GM18909 (cell line): ENCODE data around the gene TMPRSS11F.

Experiments used
- ATAC-seq: cut with Tn5 transposase; IDR thresholded peaks from one replicate; pipeline ENCODE4 v1.9.1; 2021; ENCODE audit warnings: mild to moderate bottlenecking; ENCODE audit not compliant: unreplicated experiment, poor library complexity

The TMPRSS11F gene

GRCh38 chr4:68079928-68080327, 49.7 kb downstream of the TMPRSS11F start:
- ATAC-seq: no peak

GRCh38 chr4:68077737-68078136, 51.9 kb downstream of the TMPRSS11F start:
- no peak for ATAC-seq

- no peak for ATAC-seq
Observed at GRCh38 chr4:68077301-68077700, 52.4 kb downstream of the TMPRSS11F start.

DNA sequence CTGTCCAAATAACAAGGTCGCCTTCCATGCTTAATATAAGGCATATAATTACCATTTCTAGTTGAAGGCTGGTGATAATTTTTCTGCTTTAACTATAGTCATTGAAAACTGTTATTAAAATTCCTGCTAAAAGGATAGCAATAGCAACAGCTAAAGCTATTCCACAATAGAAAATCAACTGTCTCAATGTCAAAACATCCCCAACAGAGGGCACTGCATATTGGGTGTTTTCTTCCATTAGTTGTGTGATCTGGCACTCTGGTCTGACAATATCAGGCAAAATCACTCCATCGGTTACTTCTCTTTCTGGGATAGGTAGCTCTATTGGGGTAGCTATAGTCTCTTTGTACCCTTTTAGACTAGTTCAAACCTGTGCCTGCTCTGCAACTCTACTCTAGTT, 53.5 kb downstream of the TMPRSS11F start:
- no peak for ATAC-seq

GRCh38 chr4:68074397-68074796, 55.3 kb downstream of the TMPRSS11F start:
- ATAC-seq: no peak

- no peak for ATAC-seq
Observed at GRCh38 chr4:68070302-68070701, 59.4 kb downstream of the TMPRSS11F start.

DNA sequence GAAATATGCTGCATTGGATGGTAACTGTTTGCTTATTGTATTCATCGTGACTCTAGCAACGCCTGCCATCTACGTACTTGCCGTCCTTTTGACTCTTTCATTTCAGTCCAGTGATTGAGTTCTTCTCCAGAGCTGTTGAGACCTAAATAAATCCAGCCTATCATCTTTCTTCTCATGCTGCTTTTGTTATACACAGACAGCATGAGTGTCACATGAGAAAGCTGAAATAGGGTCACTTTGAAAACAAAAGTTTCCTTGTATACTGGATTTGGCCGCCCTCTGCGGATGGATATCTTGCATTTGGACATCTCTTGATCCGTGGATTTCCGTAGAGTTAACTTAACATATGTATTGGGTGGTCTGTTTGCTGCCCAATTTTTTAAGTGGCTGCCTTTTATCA, 67.2 kb downstream of the TMPRSS11F start:
- ATAC-seq: no peak

DNA sequence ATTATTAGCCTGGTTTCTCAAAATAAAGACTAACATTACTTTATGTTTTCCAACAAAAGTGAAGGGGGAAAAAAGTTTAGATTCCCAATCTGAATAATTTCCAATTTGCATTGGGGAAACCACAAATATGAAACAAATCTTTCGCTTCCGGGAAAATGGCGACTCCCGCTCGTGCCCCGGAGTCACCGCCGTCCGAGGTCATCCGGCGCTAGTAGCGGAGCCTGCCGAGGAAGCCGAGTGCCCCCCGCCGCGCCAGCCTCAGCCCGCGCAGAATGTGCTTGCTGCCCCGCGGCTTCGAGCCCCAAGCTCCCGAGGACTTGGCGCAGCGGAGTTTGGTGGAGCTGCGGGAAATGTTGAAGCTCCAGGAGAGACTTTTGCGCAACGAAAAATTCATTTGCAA, 91.4 kb downstream of the TMPRSS11F start:
- no peak for ATAC-seq

DNA sequence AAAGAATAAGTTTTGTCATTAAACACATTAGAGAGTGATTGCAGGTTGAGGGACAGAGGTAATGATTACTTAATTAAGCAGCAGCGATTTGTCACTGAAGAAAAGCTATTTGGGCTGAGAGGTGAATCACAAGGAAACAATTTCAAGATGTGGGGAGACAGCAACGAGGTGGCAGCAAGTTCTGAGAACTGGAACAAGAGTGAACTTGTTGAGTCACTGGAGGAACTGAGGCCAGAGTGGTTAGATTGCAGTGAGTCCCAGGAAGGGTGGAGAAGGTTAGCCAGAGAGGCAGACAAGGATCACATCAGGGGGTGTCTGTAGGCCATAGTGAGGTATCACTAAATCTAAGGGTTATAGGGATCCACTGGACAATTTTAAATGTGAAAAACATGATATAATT, 108.5 kb downstream of the TMPRSS11F start:
- no peak for ATAC-seq

- no peak for ATAC-seq
Observed at GRCh38 chr4:68011684-68012083, 118.0 kb downstream of the TMPRSS11F start.
